ENCODE results near the gene CGNL1. TPM values are rescaled to one million over a fixed set of nuclear protein-coding genes. Genes with fewer than 3 reads are reported as not detected.

The CGNL1 gene
- total RNA-seq, 4 donors from 2014 or later: 4.7 to 13.7 (median 7.3) TPM

- DNase-seq (ENCODE audit: low spot score) (no peak), ATAC-seq (ENCODE audit: low FRiP score) (no peak)
- no peak for TF ChIP-seq CTCF (IDR thresholded peaks at IDR 0.05)
Observed at GRCh38 chr15:57507111-57507510, 130.8 kb downstream of the CGNL1 start.

- TF ChIP-seq CTCF (IDR thresholded peaks at IDR 0.05): no peak
- ATAC-seq (ENCODE audit: low FRiP score) (no peak), DNase-seq (ENCODE audit: low spot score) (no peak)
Observed at GRCh38 chr15:57509126-57509525, 132.8 kb downstream of the CGNL1 start.

- TF ChIP-seq CTCF (IDR thresholded peaks at IDR 0.05): no peak
- ATAC-seq (ENCODE audit: low FRiP score) (no peak), DNase-seq (ENCODE audit: low spot score) (no peak)
Observed at GRCh38 chr15:57509965-57510364, 133.7 kb downstream of the CGNL1 start.

GRCh38 chr15:57510647-57511046, 134.3 kb downstream of the CGNL1 start:
- DNase-seq (ENCODE audit: low spot score) (no peak), ATAC-seq (ENCODE audit: low FRiP score) (no peak)
- no peak for TF ChIP-seq CTCF (IDR thresholded peaks at IDR 0.05)

GRCh38 chr15:57516327-57517029, 140.2 kb downstream of the CGNL1 start:
- no peak for TF ChIP-seq CTCF (IDR thresholded peaks at IDR 0.05)
- ATAC-seq (ENCODE audit: low FRiP score): no peak
- DNase-seq (ENCODE audit: low spot score): no peak

GRCh38 chr15:57517030-57517671, 140.8 kb downstream of the CGNL1 start:
- DNase-seq (ENCODE audit: low spot score) (no peak), ATAC-seq (ENCODE audit: low FRiP score) (no peak)
- no peak for TF ChIP-seq CTCF (IDR thresholded peaks at IDR 0.05)
